GM12865 (cell line): ENCODE results near the gene TUBB2B.

Experiments used
- DNase-seq: peaks from one replicate; pipeline ENCODE4 v3.0.0; 2010; ENCODE audit warnings: low read depth
- H3K4me3 ChIP-seq: 2 replicates; pipeline ENCODE4 v1.5.1; 2011; ENCODE audit warnings: mild to moderate bottlenecking, low read depth, low read length, control low read depth
- TF ChIP-seq, protein P1 (sequence below): IDR thresholded peaks from 2 replicates; pipeline ENCODE4 v1.5.1; 2011; ENCODE audit warnings: low read length, control low read depth, low read depth, inconsistent platforms; ENCODE audit not compliant: insufficient read depth; ENCODE audit errors: missing control alignments

TUBB2B gene

DNA sequence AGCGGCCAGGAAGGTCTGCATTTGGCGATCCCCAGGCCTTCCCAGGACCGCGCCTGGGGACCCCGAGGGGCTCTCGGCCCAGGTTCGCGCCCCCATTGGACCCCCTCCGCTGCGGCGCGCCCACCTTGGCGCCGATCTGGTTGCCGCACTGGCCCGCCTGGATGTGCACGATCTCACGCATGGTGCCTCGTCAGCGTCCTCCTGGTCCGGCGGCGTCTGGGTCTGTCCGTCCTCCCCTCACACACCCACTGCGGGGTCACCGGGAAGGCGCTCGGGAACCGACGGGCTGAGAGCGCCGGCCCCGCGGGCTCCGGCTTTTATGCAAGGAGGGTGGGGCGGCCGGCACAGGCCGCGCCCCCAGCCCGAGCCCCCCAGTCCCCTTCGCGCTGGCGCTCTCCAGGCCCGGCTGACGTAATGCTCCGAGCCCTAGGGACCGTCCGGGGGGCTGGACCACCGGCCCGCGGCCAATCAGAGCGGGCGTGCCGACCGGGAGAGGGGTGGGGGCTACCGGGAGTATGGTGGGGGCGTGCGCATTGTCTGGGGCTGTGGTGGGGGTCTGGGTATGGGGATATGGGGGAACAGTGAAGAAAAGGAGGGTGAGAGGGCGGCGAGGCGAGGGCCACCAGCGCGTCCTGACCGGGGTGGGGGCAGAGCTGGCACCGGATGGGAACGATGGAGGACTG is at the start of gene TUBB2B:
Gene TUBB2B (minus strand): TSS at position 291 of the 683 bp plus-strand sequence. CDS start 110 bp downstream, at position 181.
- peak; percentile 39 for DNase-seq
- TF ChIP-seq, protein P1, sequence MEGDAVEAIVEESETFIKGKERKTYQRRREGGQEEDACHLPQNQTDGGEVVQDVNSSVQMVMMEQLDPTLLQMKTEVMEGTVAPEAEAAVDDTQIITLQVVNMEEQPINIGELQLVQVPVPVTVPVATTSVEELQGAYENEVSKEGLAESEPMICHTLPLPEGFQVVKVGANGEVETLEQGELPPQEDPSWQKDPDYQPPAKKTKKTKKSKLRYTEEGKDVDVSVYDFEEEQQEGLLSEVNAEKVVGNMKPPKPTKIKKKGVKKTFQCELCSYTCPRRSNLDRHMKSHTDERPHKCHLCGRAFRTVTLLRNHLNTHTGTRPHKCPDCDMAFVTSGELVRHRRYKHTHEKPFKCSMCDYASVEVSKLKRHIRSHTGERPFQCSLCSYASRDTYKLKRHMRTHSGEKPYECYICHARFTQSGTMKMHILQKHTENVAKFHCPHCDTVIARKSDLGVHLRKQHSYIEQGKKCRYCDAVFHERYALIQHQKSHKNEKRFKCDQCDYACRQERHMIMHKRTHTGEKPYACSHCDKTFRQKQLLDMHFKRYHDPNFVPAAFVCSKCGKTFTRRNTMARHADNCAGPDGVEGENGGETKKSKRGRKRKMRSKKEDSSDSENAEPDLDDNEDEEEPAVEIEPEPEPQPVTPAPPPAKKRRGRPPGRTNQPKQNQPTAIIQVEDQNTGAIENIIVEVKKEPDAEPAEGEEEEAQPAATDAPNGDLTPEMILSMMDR, result no peak
- H3K4me3 ChIP-seq, result peak within 1 kb of the TSS; percentile 48

DNA sequence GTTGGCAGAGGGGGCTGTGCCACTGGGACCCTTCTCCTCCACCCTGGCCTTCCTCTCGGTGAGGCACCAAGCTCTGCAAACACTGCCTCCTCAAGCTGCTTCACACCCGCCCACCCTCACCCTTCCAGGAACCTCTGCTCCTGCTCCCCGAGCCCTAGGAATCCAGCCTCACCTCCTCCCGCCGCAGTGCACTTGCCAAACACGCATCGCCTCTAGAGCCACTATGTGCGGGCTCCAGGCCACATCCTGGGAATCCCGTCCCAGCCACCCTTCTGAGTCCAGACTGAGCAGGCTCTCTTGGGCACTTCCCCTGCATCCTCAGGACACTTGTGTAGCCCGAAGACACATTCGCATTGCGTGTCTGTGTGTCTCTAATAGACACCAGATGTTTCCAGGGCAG is 49.8 kb upstream of the TUBB2B start:
- DNase-seq, result no peak
- H3K4me3 ChIP-seq, result no peak overlapping the region
- TF ChIP-seq, protein P1, result no peak

DNA sequence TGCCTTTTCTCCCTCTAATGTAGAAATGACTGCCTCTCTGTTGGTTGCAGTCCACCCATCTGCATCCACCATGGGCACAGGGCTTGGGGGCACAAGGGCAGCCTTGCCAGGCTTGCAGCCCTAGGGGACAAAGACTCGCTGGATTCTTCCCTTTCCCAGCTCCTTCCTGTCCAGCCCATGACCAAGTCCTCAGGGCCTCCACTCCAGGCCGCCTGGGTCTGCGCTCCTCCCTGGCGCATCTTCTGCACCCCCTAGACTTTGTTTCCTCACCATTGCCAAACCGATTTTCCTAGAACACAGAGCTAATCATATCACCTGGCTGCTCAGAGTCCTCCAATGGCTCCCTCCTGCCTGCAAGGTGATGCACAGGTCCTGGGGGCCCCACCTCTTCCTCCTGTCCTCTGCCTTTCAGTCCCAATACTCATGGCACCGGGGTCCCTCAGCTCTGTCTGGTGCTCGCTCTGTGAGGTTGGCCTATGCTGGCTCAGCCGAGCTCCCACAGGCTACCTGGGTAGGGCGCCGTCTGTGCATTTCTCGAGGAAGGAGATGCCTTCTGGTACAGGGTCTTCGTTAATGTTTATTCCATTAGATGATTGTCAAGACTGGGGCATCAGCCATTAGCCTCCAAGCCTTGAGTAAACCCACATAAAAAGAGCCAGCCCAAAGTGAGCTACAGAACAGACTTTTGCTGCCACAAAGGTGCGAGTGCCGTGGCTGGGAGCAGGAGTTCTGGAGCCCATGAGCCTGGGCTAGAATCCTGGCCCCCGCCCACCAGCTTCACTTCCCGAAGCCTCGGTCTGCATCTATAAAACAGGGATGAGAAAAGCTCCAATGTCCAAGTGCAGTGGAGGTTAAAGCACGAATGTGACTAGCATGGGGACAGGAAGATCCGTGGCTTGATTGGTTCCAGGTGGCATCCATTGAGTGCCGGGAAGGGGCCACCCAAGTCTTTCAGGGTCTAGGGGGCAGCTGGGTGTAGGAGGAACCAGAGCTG is 49.0 kb upstream of the TUBB2B start:
- no peak overlapping the region for H3K4me3 ChIP-seq
- TF ChIP-seq, protein P1, result no peak
- DNase-seq, result no peak

DNA sequence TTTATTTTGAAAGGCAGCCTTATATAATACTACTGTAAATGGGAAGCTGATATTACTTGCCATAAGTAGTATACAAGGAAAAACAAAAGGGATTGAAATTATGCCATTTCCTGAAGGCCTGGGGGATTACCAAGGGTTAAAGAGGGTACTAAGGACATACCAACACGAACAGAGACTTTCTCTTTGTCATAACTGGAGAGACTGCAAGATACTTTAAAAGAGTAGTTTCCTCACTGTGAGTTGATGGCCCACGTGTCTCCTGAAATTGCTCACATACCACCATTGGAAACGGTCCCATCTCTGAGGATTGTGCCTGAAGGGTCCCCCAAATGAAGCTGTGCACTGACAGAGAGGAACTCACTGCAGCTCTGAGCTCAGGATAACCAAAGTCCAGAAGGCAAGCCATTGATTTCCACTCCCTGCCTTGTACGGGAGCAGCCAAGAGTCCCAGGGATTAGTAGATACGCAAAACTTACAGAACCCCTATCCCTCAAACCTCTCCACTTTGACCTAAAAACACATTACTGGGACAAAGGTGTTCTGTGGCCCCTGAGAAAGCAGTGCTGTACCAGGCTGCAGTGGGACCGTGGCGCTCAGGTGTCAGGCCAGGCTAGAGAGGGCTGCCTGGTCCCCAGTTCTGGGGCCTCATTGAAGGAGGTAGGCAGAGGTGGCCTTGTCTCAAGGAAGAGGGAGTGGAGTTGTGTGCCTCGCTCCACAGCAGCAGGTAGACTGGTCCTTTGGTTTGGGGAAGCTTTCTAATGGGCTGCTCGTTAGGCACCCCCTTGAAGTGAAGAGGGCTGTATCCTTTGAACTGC is 46.5 kb upstream of the TUBB2B start:
- no peak overlapping the region for H3K4me3 ChIP-seq
- DNase-seq, result peak; percentile 24
- TF ChIP-seq, protein P1, result no peak

DNA sequence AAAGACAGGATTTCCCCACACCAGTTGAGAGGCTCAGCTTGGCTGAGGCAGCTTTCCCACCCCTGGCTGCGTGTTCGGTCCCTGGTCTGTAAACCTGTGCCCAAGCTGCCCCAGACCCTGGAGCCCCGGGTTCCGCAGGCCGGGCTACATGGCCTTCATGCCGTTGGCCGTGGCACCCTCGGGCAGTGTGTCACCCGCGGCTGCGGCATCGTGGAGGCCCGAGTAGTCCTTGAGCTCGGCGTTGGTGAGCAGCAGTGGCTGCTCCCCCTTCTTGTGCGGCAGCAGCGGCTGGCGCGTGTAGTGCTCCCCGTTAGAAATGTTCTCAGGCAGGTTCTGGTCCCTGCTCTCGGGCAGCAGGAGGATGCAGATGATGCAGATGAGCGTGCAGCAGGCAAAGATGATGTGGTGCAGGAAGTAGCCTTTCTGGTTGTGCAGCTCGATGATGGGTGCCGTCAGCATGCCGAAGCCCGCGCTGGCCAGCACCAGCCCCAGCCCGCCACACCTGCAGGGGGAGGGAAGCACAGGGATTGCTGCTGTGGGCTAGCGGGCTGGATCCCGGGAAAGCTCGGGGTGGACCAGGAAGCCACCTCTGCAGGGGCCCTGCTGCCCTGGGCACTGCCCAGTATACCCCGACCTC is 45.6 kb upstream of the TUBB2B start:
- H3K4me3 ChIP-seq, result no peak overlapping the region
- TF ChIP-seq, protein P1, result no peak
- no peak for DNase-seq

DNA sequence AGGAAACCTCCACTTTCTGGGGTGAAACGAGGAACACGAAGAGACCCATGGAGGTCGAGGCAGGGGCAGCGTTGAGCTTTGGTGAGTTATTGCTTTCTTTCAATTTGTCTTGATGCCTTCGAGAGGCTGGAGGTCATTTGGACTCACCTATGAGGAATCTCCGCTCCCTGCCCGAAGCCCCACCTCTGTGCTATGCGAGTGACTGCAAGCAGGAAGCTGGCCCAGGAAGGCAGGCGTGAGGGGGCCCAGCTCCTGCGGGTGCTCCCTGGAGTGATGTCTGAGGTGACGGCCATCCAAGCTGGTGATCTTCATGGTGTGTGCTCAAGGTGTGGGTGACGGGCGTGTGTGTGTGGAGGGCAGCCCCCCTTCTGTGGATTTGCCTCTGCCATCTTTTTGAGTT is 44.3 kb upstream of the TUBB2B start:
- DNase-seq, result no peak
- TF ChIP-seq, protein P1, result no peak
- no peak overlapping the region for H3K4me3 ChIP-seq
